C4-2B (cell line): Measurements from ENCODE around the gene PPM1E.
A peak's percentile ranks its signal among the peaks of the same experiment; 100 is the strongest.
"Not testable (repeated sequence)": the region's sequence is repeated elsewhere in the genome, so short reads cannot be mapped to it uniquely, and the experiment has no call there.

Experiments
- H3K27ac ChIP-seq: fragments of 450-650 bp; 2 replicates; pipeline ENCODE4 v1.5.1; 2017
- ZFX ChIP-seq: fragments of 450-650 bp; IDR thresholded peaks from 2 replicates; pipeline ENCODE4 v1.6.1; 2017
- TF ChIP-seq, protein P1 (sequence below): fragments of 450-650 bp; conservative IDR thresholded peaks from 2 replicates; pipeline ENCODE4 v1.5.1; 2017; ENCODE audit warnings: mild to moderate bottlenecking

The PPM1E gene

DNA sequence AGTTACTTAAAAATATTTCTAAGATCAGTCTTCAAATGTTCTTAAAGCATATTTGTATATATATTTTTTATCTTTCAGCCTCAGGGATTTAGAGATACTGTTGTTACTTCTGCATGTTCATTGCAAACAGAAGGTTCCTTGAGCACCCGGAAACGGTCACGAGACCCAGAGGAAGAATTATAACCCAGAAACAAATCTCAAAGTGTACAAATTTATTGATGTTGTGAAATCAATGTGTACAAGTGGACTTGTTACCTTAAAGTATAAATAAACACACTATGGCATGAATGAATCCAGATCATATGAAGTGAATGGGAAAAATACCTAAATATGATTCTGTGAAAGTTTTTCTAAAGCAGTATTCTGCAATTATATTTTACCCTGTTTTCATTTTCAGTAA is 21.6 kb upstream of the PPM1E start:
- no peak for TF ChIP-seq ZFX
- TF ChIP-seq, protein P1, sequence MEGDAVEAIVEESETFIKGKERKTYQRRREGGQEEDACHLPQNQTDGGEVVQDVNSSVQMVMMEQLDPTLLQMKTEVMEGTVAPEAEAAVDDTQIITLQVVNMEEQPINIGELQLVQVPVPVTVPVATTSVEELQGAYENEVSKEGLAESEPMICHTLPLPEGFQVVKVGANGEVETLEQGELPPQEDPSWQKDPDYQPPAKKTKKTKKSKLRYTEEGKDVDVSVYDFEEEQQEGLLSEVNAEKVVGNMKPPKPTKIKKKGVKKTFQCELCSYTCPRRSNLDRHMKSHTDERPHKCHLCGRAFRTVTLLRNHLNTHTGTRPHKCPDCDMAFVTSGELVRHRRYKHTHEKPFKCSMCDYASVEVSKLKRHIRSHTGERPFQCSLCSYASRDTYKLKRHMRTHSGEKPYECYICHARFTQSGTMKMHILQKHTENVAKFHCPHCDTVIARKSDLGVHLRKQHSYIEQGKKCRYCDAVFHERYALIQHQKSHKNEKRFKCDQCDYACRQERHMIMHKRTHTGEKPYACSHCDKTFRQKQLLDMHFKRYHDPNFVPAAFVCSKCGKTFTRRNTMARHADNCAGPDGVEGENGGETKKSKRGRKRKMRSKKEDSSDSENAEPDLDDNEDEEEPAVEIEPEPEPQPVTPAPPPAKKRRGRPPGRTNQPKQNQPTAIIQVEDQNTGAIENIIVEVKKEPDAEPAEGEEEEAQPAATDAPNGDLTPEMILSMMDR = no peak

DNA sequence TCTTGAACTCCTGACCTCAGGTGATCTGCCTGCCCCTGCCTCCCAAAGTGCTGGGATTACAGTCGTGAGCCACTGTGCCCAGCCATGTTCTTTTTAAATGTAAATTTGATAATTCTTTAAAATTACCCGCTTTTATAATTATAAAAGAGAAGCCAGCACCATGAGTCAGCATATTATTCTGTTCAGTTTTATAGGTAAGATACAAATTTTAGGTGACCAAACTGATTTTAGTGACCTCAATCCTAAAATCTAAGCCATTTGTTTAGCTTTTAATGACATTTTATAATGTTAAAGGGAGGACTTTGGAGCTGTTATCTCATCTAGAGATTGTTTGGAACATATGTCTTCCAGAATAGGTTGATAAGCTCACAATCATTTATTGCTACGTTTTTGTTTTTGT is 20.8 kb upstream of the PPM1E start:
- TF ChIP-seq, protein P1 = no peak
- TF ChIP-seq ZFX = no peak
- peak overlapping the region; percentile 21; the same call in 1 of the 2 replicates for H3K27ac ChIP-seq

More for the DNA sequence above, 21.6 kb upstream of the PPM1E start:
- H3K27ac ChIP-seq = peak overlapping the region; percentile 40; the same call in 1 of the 2 replicates

DNA sequence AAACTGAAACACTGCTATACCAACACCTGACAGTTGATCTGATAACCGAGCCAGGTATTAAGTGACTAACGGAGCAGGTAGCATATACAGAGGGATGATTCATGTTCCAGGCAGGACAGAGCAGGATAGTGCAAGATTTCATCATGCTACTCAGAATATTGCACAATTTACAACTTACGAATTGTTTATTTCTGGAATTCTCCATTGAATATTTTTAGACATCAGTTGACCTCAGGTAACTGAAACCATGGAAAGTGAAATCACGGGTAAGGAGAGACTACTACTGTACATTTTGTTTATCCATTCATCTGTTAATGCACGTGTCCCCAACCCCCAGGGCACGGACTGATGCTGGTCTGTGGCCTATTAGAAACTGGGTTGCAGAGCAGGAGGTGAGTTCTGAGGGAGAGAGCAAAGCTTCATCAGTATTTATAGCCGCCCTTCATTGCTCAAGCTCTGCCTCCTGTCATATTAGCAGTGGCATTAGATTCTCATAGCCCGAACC is 14.5 kb upstream of the PPM1E start:
- H3K27ac ChIP-seq = no peak overlapping the region
- TF ChIP-seq ZFX = no peak
- TF ChIP-seq, protein P1 = no peak

DNA sequence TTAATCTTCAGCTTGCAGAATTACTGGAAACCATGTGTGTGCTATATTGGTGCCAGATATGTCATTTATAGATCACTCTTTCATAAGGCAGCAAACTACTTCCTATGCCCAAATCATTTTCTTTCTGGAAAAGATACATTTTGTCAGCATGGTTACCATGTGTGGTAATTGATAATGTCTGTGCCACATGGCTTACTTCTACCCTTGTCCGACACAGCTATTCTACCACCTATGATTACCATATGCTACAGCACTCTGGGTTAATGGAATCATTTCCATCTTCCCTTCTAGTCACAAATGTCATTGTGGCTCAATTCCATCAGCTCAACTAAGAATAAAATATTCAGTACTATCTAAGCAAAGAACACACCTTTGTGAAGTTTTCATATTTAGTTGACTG is 8.0 kb upstream of the PPM1E start:
- no peak overlapping the region for H3K27ac ChIP-seq
- no peak for TF ChIP-seq ZFX
- TF ChIP-seq, protein P1 = no peak

DNA sequence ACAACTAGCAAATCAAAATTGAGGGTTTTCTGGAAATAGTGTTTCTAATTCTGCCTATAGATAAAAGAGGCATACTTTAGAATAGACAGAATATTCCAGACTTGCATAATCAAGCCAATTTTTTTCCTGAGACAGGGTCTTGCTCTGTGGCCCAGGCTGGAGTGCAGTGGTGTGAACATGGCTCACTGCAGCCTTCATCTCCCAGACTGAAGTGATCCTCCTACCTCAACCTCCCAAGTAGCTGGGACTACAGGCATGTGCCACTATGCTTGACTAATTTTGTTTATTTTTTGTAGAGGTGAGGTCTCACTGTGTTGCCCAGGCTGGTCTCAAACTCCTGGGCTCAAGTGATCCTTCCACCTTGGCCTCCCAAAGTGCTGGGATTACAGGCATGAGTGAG is 6.0 kb upstream of the PPM1E start:
- H3K27ac ChIP-seq = not testable (repeated sequence)

DNA sequence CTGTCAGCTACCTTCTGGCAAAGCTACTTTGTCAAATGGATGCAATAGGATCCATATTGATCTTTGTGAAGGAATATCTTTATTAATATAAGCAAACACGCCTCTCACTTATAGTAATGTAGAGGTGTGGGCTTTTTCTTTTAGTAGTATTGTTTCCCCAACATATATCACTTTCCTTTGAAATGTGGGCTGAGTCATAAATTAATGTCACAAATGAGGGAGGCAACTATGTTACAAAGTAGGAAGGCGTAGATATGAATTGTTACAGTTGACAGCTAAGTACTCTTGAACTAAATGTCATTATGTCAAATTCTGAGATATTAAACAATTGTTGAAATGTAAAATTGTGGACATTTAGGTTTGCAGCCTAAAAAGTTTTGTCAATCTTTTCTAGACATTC is 2.6 kb upstream of the PPM1E start:
- no peak for TF ChIP-seq ZFX
- TF ChIP-seq, protein P1 = no peak
- no peak overlapping the region for H3K27ac ChIP-seq

DNA sequence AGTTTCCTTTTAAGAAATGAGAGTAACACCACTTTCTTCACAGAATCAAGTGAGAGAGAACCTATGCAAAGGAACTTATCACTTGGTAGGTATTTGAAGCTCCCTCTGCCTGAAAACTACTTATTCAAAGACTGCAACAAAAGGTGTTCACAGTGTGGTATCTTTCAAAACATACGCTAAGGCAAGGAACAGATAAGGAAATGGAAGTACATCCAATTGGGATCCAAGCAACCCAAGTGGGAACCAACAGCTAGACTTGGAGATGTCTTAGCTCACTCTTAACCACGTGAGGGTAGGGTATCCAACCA is 431 bp upstream of the PPM1E start:
- TF ChIP-seq, protein P1 = no peak
- no peak for TF ChIP-seq ZFX
- H3K27ac ChIP-seq = no peak overlapping the region

DNA sequence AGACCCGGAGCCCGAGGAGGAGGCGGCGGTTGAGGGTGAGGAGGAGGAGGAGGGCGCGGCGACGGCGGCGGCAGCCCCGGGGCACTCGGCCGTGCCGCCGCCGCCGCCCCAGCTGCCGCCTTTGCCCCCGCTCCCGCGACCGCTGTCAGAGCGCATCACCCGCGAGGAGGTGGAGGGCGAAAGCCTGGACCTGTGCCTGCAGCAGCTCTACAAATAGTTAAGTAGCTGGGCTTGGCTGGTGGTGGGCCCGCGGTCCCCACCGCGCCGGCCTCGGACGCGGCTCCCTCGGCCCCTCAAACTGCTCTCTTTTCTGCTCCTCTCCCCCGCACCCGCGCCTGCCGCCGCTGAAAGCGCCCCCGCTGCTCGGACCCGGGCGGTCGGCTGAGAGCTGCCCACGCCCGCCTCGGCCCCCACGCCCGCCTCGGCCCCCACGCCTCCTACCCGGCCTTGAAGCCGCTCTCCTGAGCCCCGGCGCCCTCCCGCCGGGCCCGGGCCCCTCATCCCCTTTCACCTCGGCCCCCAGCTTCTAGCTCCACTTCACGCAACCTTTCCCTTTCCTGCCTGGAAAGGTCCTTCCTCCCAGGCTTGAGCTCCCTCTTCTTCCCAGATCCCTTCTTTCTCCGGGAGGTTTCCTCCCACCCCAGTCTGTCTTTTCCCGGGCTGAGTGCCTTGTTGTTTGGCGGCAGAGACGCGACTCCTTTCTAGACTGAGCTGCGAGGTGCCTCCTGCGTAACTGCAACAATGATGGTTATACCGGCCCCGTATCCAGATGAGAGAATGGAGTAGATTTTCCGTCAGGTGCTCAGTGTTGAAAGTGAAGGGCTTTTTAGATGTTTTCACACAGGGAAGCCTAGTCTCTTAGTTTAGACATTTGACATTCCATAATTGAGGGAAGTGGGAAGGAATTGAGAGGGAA is 850 bp downstream of the PPM1E start:
- peak overlapping the region; percentile 26; the same call in 1 of the 2 replicates for H3K27ac ChIP-seq
- no peak for TF ChIP-seq ZFX
- TF ChIP-seq, protein P1 = no peak
